SU-DHL-6 (cell line): ENCODE measurements around the gene SLC1A3.

Experiments
- CTCF ChIP-seq: fragments of 200-600 bp; sonication (generic); IDR thresholded peaks from one replicate; pipeline ENCODE4 v1.5.1; 2017; ENCODE audit warnings: antibody characterized with exemption, mild to moderate bottlenecking, low read length, moderate library complexity; ENCODE audit not compliant: insufficient read depth, poor library complexity, severe bottlenecking
- EZH2phosphoT487 ChIP-seq: fragments of 200-600 bp; sonication (generic), shearing (Covaris generic); conservative IDR thresholded peaks from 2 replicates; pipeline ENCODE4 v1.6.1; 2018; ENCODE audit warnings: mild to moderate bottlenecking, antibody characterized with exemption, low read length, moderate library complexity, mixed read lengths

- TF ChIP-seq CTCF = no peak
- no peak for TF ChIP-seq EZH2phosphoT487
Observed at GRCh38 chr5:36703245-36703860, 96.9 kb downstream of the SLC1A3 start.
